OCI-LY7 (cell line): ENCODE measurements around the gene ITPRIP. TPM values are rescaled to one million over a fixed set of nuclear protein-coding genes. Genes with fewer than 3 reads are reported as not detected.

Source experiments
- BruUV-seq: library from RNA; stranded (reverse); fragments of 400-500 nt; replicated peaks from 2 replicates; lab custom pipeline; 2021; lab: Mats Ljungman, UMichigan
- CTCF ChIA-PET: fragments of 300-600 bp; sonication (Branson Sonifier 250); formaldehyde crosslinking; loops from one replicate; lab custom pipeline; 2022; ENCODE audit warnings: antibody characterized with exemption; ENCODE audit not compliant: unreplicated experiment; lab: Charles Lee
- POLR2A ChIA-PET: fragments of 300-600 bp; sonication (Branson Sonifier 250); formaldehyde crosslinking; loops from one replicate; lab custom pipeline; 2022; ENCODE audit warnings: antibody characterized with exemption; lab: Charles Lee
- DNase-seq: peaks from one replicate; pipeline ENCODE4 v3.0.0-alpha.2; 2015; ENCODE audit warnings: low spot score
- H2AFZ ChIP-seq: fragments of 200-600 bp; sonication (generic), shearing (Covaris generic); 2 replicates; pipeline ENCODE4 v1.6.1; 2014; ENCODE audit warnings: mild to moderate bottlenecking, antibody characterized with exemption, low read length, moderate library complexity
- H3K27ac ChIP-seq: fragments of 200-600 bp; sonication (generic); 2 replicates; pipeline ENCODE4 v1.5.1; 2014; ENCODE audit warnings: mixed run types, low read depth, mild to moderate bottlenecking, moderate library complexity, low read length, inconsistent platforms; ENCODE audit not compliant: poor library complexity, severe bottlenecking
- H3K36me3 ChIP-seq: fragments of 200-600 bp; sonication (generic); 2 replicates; pipeline ENCODE4 v1.6.1; 2014; ENCODE audit warnings: mild to moderate bottlenecking, antibody characterized with exemption, low read length, moderate library complexity, mixed read lengths; ENCODE audit not compliant: insufficient read depth
- H3K4me1 ChIP-seq: fragments of 200-600 bp; sonication (generic); 2 replicates; pipeline ENCODE4 v1.5.1; 2014; ENCODE audit warnings: mild to moderate bottlenecking, low read length; ENCODE audit not compliant: insufficient read depth, poor library complexity, severe bottlenecking
- H3K4me2 ChIP-seq: fragments of 200-600 bp; sonication (generic); 2 replicates; pipeline ENCODE4 v1.6.1; 2014; ENCODE audit warnings: mild to moderate bottlenecking, low read length
- H3K4me3 ChIP-seq: fragments of 200-600 bp; sonication (generic); 2 replicates; pipeline ENCODE4 v1.5.1; 2014; ENCODE audit warnings: mild to moderate bottlenecking, low read depth, low read length; ENCODE audit not compliant: poor library complexity, severe bottlenecking
- H3K79me2 ChIP-seq: fragments of 200-600 bp; sonication (generic); 2 replicates; pipeline ENCODE4 v1.6.1; 2016; ENCODE audit warnings: low read depth, mild to moderate bottlenecking, low read length, moderate library complexity, mixed read lengths; ENCODE audit not compliant: insufficient read depth
- H3K9me2 ChIP-seq: fragments of 200-600 bp; sonication (generic); 2 replicates; pipeline ENCODE4 v1.6.1; 2016; ENCODE audit warnings: mild to moderate bottlenecking, low read length, mixed read lengths; ENCODE audit not compliant: insufficient read depth
- H3K9me3 ChIP-seq: fragments of 200-600 bp; sonication (generic); 2 replicates; pipeline ENCODE4 v1.6.1; 2014; ENCODE audit warnings: mild to moderate bottlenecking, mixed run types, low read length, mixed read lengths
- H4K20me1 ChIP-seq: fragments of 200-600 bp; sonication (generic); 2 replicates; pipeline ENCODE4 v1.6.1; 2014; ENCODE audit warnings: mild to moderate bottlenecking, antibody characterized with exemption, low read length, moderate library complexity, mixed read lengths; ENCODE audit not compliant: insufficient read depth
- EZH2phosphoT487 ChIP-seq: fragments of 200-600 bp; sonication (generic); IDR thresholded peaks from 2 replicates; pipeline ENCODE4 v1.6.1; 2018; ENCODE audit warnings: low read depth, borderline replicate concordance, mild to moderate bottlenecking, mixed run types, antibody characterized with exemption, low read length, moderate library complexity, mixed read lengths
- intact Hi-C: fragments of 100-400 bp; cut with micrococcal nuclease; formaldehyde crosslinking; loops from one replicate; pipeline ENCODE4 v1.10.0; 2022; ENCODE audit not compliant: unreplicated experiment
- total RNA-seq, 2 experiments: library from RNA; depleted of rRNA in 1 of 2; stranded (reverse); fragments of >200 nt in 1 of 2; shearing (Covaris generic) in 1 of 2; gene quantifications; 2 replicates each; pipeline ENCODE4 v1.2.3, GENCODE V29; 2014 to 2022
- TF ChIP-seq, protein P1 (sequence below): fragments of 200-600 bp; sonication (generic); conservative IDR thresholded peaks from 2 replicates; pipeline ENCODE4 v1.5.1; 2014; ENCODE audit warnings: mild to moderate bottlenecking, antibody characterized with exemption, low read length, moderate library complexity, mixed read lengths

Gene ITPRIP
- total RNA-seq, 2 experiments from 2014 or later: 6.0 to 18.0 TPM

- Histone ChIP-seq H3K9me2 (no peaks in the 10 kb centered on the region), H4K20me1 (no peaks in the 10 kb centered on the region), H3K36me3 (no peaks in the 10 kb centered on the region), H2AFZ (no peak overlapping the region), H3K9me3 (no peaks in the 10 kb centered on the region), H3K79me2 (no peaks in the 10 kb centered on the region), H3K4me2 (no peak overlapping the region), H3K27ac (no peak overlapping the region), H3K4me3 (no peak overlapping the region), H3K4me1 (peaks cover 18% of the 10 kb centered on the region)
- ChIA-PET CTCF (interaction anchor here (1.0 to 1.4 kb wide), 2 partner anchors 51 to 54 kb away, joined by 3 to 4 read pairs; partner anchors contain the start of gene CFAP58), POLR2A (interaction anchor here (0.6 to 1.1 kb wide), 2 partner anchors 54 to 68 kb away, joined by 3 read pairs; partner anchors contain the start of gene CFAP58)
- intact Hi-C loops: no loop called here
- TF ChIP-seq, protein P1, sequence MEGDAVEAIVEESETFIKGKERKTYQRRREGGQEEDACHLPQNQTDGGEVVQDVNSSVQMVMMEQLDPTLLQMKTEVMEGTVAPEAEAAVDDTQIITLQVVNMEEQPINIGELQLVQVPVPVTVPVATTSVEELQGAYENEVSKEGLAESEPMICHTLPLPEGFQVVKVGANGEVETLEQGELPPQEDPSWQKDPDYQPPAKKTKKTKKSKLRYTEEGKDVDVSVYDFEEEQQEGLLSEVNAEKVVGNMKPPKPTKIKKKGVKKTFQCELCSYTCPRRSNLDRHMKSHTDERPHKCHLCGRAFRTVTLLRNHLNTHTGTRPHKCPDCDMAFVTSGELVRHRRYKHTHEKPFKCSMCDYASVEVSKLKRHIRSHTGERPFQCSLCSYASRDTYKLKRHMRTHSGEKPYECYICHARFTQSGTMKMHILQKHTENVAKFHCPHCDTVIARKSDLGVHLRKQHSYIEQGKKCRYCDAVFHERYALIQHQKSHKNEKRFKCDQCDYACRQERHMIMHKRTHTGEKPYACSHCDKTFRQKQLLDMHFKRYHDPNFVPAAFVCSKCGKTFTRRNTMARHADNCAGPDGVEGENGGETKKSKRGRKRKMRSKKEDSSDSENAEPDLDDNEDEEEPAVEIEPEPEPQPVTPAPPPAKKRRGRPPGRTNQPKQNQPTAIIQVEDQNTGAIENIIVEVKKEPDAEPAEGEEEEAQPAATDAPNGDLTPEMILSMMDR: no peak
- TF ChIP-seq EZH2phosphoT487: no peak
- no TSS peak for BruUV-seq
- no peak for DNase-seq
Measured at GRCh38 chr10:104299031-104299904, 39.0 kb downstream of the ITPRIP start.

DNA sequence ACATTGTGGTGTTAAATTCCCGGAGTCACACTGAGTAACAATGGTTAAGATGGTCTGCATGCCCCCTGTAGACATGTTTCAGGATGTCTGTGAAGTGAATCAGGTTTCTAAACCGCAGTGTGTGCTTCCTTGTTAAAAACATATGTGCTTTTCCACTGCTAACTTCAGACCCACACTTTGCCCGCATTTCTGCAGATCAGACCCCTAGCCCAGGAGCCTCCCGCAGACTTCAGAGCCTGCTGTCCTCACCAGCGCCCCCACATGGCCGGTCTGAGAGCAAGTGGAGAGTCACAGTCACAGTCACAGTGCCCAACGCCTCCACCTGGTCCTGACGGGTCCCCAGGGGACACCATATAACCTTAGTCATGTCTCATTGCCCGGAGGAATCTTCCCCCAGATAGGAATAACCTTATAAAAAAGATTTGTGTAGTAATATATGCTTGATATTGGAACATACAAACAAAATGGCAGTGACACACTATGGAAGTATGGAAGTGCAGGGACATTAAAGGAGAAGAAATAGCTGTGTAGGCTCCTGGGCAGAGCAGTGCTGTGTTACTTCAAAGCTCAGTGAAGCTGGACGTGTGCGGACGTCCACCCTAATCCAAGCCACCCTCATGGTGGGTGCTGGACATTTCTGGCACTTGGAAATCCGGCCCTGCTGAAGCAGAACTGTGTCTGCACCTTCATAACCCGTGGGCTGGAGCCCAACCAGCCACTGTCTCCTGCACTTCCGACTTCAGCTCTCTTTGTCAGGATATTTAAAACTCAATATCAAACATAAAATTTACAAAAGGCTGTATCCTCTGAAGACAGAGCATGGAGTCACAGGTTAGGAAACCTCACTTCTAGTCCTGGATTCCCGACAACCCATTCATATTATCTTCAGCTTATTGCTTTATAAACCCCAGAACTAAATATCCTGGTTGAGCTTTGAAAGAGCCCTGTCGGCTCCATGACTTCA, 40.3 kb downstream of the ITPRIP start:
- no peak overlapping the region for H2AFZ ChIP-seq
- ChIA-PET CTCF (interaction anchor here (1.0 to 1.4 kb wide), 2 partner anchors 52 to 55 kb away, joined by 3 to 4 read pairs; partner anchors contain the start of gene CFAP58), POLR2A (interaction anchor here (0.6 kb wide), 1 partner anchor 43 kb away, joined by 3 read pairs; no protein-coding TSS in a partner anchor)
- no peak overlapping the region for H3K4me3 ChIP-seq
- intact Hi-C loops: no loop called here
- DNase-seq: peak; percentile 41
- no peaks in the 10 kb centered on the region for H3K9me2 ChIP-seq
- no peaks in the 10 kb centered on the region for H3K36me3 ChIP-seq
- no peak overlapping the region for H3K4me2 ChIP-seq
- no TSS peak for BruUV-seq
- no peak for TF ChIP-seq EZH2phosphoT487
- TF ChIP-seq, protein P1: peak; percentile 78
- no peaks in the 10 kb centered on the region for H4K20me1 ChIP-seq
- peaks cover 18% of the 10 kb centered on the region for H3K4me1 ChIP-seq
- no peaks in the 10 kb centered on the region for H3K9me3 ChIP-seq
- no peak overlapping the region for H3K27ac ChIP-seq
- no peaks in the 10 kb centered on the region for H3K79me2 ChIP-seq
